C4-2B (cell line): ENCODE measurements around the gene CPAMD8.

Experiments used
- ZFX ChIP-seq: fragments of 450-650 bp; IDR thresholded peaks from 2 replicates; pipeline ENCODE4 v1.6.1; 2017
- TF ChIP-seq, protein P1 (sequence below): fragments of 450-650 bp; conservative IDR thresholded peaks from 2 replicates; pipeline ENCODE4 v1.5.1; 2017; ENCODE audit warnings: mild to moderate bottlenecking

GRCh38 chr19:16856091-16856490 is 170.5 kb downstream of the CPAMD8 start:
- TF ChIP-seq, protein P1, sequence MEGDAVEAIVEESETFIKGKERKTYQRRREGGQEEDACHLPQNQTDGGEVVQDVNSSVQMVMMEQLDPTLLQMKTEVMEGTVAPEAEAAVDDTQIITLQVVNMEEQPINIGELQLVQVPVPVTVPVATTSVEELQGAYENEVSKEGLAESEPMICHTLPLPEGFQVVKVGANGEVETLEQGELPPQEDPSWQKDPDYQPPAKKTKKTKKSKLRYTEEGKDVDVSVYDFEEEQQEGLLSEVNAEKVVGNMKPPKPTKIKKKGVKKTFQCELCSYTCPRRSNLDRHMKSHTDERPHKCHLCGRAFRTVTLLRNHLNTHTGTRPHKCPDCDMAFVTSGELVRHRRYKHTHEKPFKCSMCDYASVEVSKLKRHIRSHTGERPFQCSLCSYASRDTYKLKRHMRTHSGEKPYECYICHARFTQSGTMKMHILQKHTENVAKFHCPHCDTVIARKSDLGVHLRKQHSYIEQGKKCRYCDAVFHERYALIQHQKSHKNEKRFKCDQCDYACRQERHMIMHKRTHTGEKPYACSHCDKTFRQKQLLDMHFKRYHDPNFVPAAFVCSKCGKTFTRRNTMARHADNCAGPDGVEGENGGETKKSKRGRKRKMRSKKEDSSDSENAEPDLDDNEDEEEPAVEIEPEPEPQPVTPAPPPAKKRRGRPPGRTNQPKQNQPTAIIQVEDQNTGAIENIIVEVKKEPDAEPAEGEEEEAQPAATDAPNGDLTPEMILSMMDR, result no peak
- TF ChIP-seq ZFX, result no peak
